K562 (cell line): ENCODE results near the gene CDCP1. TPM values are rescaled to one million over a fixed set of nuclear protein-coding genes. Genes with fewer than 3 reads are reported as not detected.
A peak's percentile ranks its signal among the peaks of the same experiment; 100 is the strongest.

Experiments
- ATF1 ChIP-seq, 2 experiments: fragments of 450-650 bp in 1 of 2; IDR thresholded peaks; 2 replicates each; pipeline ENCODE4 v1.6.1; 2016; ENCODE audit warnings: missing compliant biosample characterization in 1 of 2, missing genetic modification characterization in 1 of 2
- ATF4 ChIP-seq: fragments of 450-650 bp; formaldehyde crosslinking; IDR thresholded peaks from 2 replicates; pipeline ENCODE4 v1.4.0; 2022; ENCODE audit warnings: mild to moderate bottlenecking, moderate library complexity
- CBX8 ChIP-seq: fragments of 200-600 bp; sonication (generic); IDR thresholded peaks from 2 replicates; pipeline ENCODE4 v1.6.1; 2012; ENCODE audit warnings: borderline replicate concordance, mixed run types, low read depth, mild to moderate bottlenecking, moderate library complexity, mixed read lengths, low read length, control low read depth, inconsistent platforms; ENCODE audit not compliant: poor library complexity, severe bottlenecking; ENCODE audit errors: extremely low read depth
- CHD7 ChIP-seq: fragments of 200-600 bp; sonication (generic); IDR thresholded peaks from one replicate; pipeline ENCODE4 v1.6.1; 2012; ENCODE audit warnings: mild to moderate bottlenecking, low read depth, low read length, inconsistent platforms
- HCFC1 ChIP-seq: IDR thresholded peaks from 2 replicates; pipeline ENCODE4 v1.6.1; 2012; ENCODE audit warnings: low read depth, low read length, improper control_type of control experiment
- HDAC1 ChIP-seq, 2 experiments: fragments of 450-650 bp; IDR thresholded peaks; 2 replicates each; pipeline ENCODE4 v1.6.1; 2016 to 2017; ENCODE audit warnings: inconsistent platforms in 1 of 2, mild to moderate bottlenecking in 1 of 2, moderate library complexity in 1 of 2
- MCM7 ChIP-seq, 2 experiments: fragments of 450-650 bp; IDR thresholded peaks; 2 replicates each; pipeline ENCODE4 v1.6.1; 2016 to 2018
- NR1H2 ChIP-seq: sonication (generic); formaldehyde crosslinking; IDR thresholded peaks from 2 replicates; pipeline ENCODE4 v1.4.0; 2020; ENCODE audit warnings: mild to moderate bottlenecking, missing genetic modification reagents
- PYGO2 ChIP-seq: fragments of 450-650 bp; IDR thresholded peaks from 2 replicates; pipeline ENCODE4 v1.6.1; 2016; ENCODE audit warnings: mild to moderate bottlenecking, missing genetic modification characterization, moderate library complexity, missing compliant biosample characterization
- SIRT6 ChIP-seq: IDR thresholded peaks from one replicate; pipeline ENCODE4 v1.6.1; 2012; ENCODE audit warnings: low read depth, mild to moderate bottlenecking, control low read depth, inconsistent platforms, low read length, moderate library complexity
- SNIP1 ChIP-seq: fragments of 450-650 bp; IDR thresholded peaks from 2 replicates; pipeline ENCODE4 v1.7.1; 2017; ENCODE audit warnings: low read depth, mild to moderate bottlenecking
- ZC3H8 ChIP-seq: fragments of 450-650 bp; IDR thresholded peaks from 2 replicates; pipeline ENCODE4 v1.6.1; 2017
- ZKSCAN1 ChIP-seq: fragments of 150-350 bp; IDR thresholded peaks from 2 replicates; pipeline ENCODE4 v1.6.1; 2016; ENCODE audit warnings: low read depth, low read length
- ZNF12 ChIP-seq: sonication (generic); formaldehyde crosslinking; IDR thresholded peaks from 2 replicates; pipeline ENCODE4 v1.4.0; 2020; ENCODE audit warnings: mild to moderate bottlenecking, missing genetic modification reagents
- ZNF347 ChIP-seq: fragments of 450-650 bp; formaldehyde crosslinking; IDR thresholded peaks from 2 replicates; pipeline ENCODE4 v1.4.0; 2020; ENCODE audit warnings: low read depth, mild to moderate bottlenecking, moderate library complexity
- ZNF354B ChIP-seq: fragments of 250-450 bp; sonication (Bioruptor Pico); IDR thresholded peaks from 2 replicates; pipeline ENCODE4 v1.4.0; 2020
- polyA plus RNA-seq, 8 experiments: library from polyadenylated mRNA; depleted of rRNA in 4 of 8; stranded (reverse) in 5 of 8; unstranded in 3 of 8; fragments of >200 nt; fragmentation: Nextera tagmentation in 2 of 8; fragmentation: Illumina TruSeq in 1 of 8; extraction: Ambion mirVana in 2 of 8; extraction: Trizol in 1 of 8; gene quantifications; 2 replicates each; pipeline versions ENCODE4 v1.2.1 to v1.2.3, GENCODE V29; 2011 to 2014; ENCODE audit warnings: inconsistent platforms in 1 of 8, missing spikeins in 1 of 8
- total RNA-seq, 7 experiments: library from RNA; depleted of rRNA in 6 of 7; stranded (reverse); fragments of >200 nt in 6 of 7; fragmentation: Illumina TruSeq in 2 of 7; extraction: Trizol in 2 of 7; gene quantifications; 2 replicates each; pipeline versions ENCODE4 v1.2.1 to v1.2.3, GENCODE V29; 2011 to 2021; ENCODE audit warnings: low replicate concordance in 1 of 7

CDCP1 gene
- total and polyA plus RNA-seq, 9 of the 15 experiments (the other 6 are each of a cell fraction or from before 2014, with no cell fraction given) = 3.9 to 16.4 (median 5.2) TPM

GRCh38 chr3:45064512-45065372 lies 81.4 kb downstream of the CDCP1 start (continued):
- no peak for TF ChIP-seq CHD7
- no peak for TF ChIP-seq ATF1 (CRISPR knock-in tag; IDR thresholded peaks at IDR 0.05)
- peak; percentile 98 for TF ChIP-seq ATF1 (tag; IDR thresholded peaks at IDR 0.05)
- no peak for TF ChIP-seq CBX8
- TF ChIP-seq NR1H2 (CRISPR knock-in tag) = no peak
- TF ChIP-seq SNIP1 = no peak
- peak; percentile 100 for TF ChIP-seq ATF4 (CRISPR knock-in tag)
- no peak for TF ChIP-seq ZC3H8
- peak; percentile 100 for TF ChIP-seq PYGO2 (tag)
- no peak for TF ChIP-seq MCM7 (IDR thresholded peaks at IDR 0.05)
- TF ChIP-seq ZNF354B = peak; percentile 100
- TF ChIP-seq HCFC1 = no peak; the same call in 1 of the 2 replicates
- no peak for TF ChIP-seq ZNF12
- peak; percentile 47 to 87; a peak in 3 of 4 replicates for TF ChIP-seq HDAC1 (IDR thresholded peaks at IDR 0.05)
- TF ChIP-seq SIRT6 = no peak
- peak; percentile 100 for TF ChIP-seq ZNF347 (CRISPR knock-in tag)
- no peak for TF ChIP-seq ZKSCAN1
